Gastrocnemius medialis (tissue), 4 donors: ENCODE measurements around the gene PHKB. TPM values are rescaled to one million over a fixed set of nuclear protein-coding genes. Genes with fewer than 3 reads are reported as not detected.

ENCODE experiments used
- ATAC-seq, 2 donors: fragments of 150-250 bp; one replicate each; pipeline ENCODE4 v1.9.1; 2016
- DNase-seq, 2 donors: peaks; one replicate each; pipeline ENCODE4 v3.0.0-alpha.2; 2019
- H3K27ac ChIP-seq, 4 donors: fragments of 200-600 bp; sonication (generic); 1 replicate in 1 of 4; 2 replicates in 3 of 4; pipeline ENCODE4 v1.5.1; 2016 to 2018; ENCODE audit warnings: mild to moderate bottlenecking in 2 of 4, moderate library complexity in 1 of 4
- H3K27me3 ChIP-seq, 3 donors: fragments of 200-600 bp; sonication (generic) in 2 of 3; 1 replicate in 1 of 3; 2 replicates in 2 of 3; pipeline versions ENCODE4 v1.5.1 to v1.6.0; 2016 to 2019; ENCODE audit warnings: mild to moderate bottlenecking in 1 of 3, moderate library complexity in 1 of 3
- H3K36me3 ChIP-seq, 2 donors: fragments of 200-600 bp; sonication (generic) in 1 of 2; one replicate each; pipeline ENCODE4 v1.5.1; 2017 to 2018
- H3K4me1 ChIP-seq, 2 donors: fragments of 200-600 bp; sonication (generic) in 1 of 2; one replicate each; pipeline ENCODE4 v1.5.1; 2016 to 2017; ENCODE audit warnings: mild to moderate bottlenecking in 2 of 2
- H3K4me3 ChIP-seq, 4 donors: fragments of 200-600 bp; sonication (generic) in 3 of 4; 1 replicate in 1 of 4; 2 replicates in 3 of 4; pipeline ENCODE4 v1.5.1; 2016 to 2019; ENCODE audit warnings: mild to moderate bottlenecking in 2 of 4
- H3K9me3 ChIP-seq, 3 donors: fragments of 200-600 bp; sonication (generic) in 2 of 3; 1 replicate in 1 of 3; 2 replicates in 2 of 3; pipeline ENCODE4 v1.5.1; 2016 to 2019
- POLR2A ChIP-seq, 2 donors: fragments of 450-650 bp; IDR thresholded peaks; one replicate each; pipeline ENCODE4 v1.6.1; 2017; ENCODE audit warnings: antibody characterized with exemption in 2 of 2, mild to moderate bottlenecking in 2 of 2, moderate library complexity in 2 of 2
- in situ Hi-C, 4 donors: fragments of 200-750 bp; cut with MboI; loops; one replicate each; pipeline versions ENCODE4 v1.15.0 to v1.8.0; 2017; ENCODE audit warnings: low sequenced_read_pairs in 4 of 4
- intact Hi-C: fragments of 100-400 bp; cut with DNase I; formaldehyde crosslinking; loops from one replicate; pipeline ENCODE4 v1.15.1; 2023; ENCODE audit warnings: low total_unique reads
- total RNA-seq, 4 donors: library from RNA; depleted of rRNA; stranded (reverse); fragments of >200 nt; gene quantifications; one replicate each; pipeline versions ENCODE4 v1.1.0 to v1.2.3, GENCODE V29; 2016
- TF ChIP-seq, protein P1 (sequence below), 5 experiments: fragments of 450-650 bp in 3 of 5; fragments of 200-600 bp in 2 of 5; sonication (generic) in 2 of 5; IDR thresholded peaks in 4 of 5; conservative IDR thresholded peaks in 1 of 5; 1 replicate in 4 of 5; 2 replicates in 1 of 5; pipeline ENCODE4 v1.5.1; 2016 to 2019; ENCODE audit warnings: antibody characterized with exemption in 5 of 5, mild to moderate bottlenecking in 3 of 5, moderate library complexity in 3 of 5

The PHKB gene
- total RNA-seq, 4 donors from 2014 or later: 61.0 to 91.6 (median 79.8) TPM

- no peak overlapping the region for H3K27ac ChIP-seq
- H3K4me1 ChIP-seq: peaks cover 0 to 3% of the 10 kb centered on the region in 2 donors
- H3K27me3 ChIP-seq: no peaks in the 10 kb centered on the region
- no peak for DNase-seq
- peaks cover 0 to 16% of the 10 kb centered on the region in 2 donors for H3K36me3 ChIP-seq
- TF ChIP-seq, protein P1, sequence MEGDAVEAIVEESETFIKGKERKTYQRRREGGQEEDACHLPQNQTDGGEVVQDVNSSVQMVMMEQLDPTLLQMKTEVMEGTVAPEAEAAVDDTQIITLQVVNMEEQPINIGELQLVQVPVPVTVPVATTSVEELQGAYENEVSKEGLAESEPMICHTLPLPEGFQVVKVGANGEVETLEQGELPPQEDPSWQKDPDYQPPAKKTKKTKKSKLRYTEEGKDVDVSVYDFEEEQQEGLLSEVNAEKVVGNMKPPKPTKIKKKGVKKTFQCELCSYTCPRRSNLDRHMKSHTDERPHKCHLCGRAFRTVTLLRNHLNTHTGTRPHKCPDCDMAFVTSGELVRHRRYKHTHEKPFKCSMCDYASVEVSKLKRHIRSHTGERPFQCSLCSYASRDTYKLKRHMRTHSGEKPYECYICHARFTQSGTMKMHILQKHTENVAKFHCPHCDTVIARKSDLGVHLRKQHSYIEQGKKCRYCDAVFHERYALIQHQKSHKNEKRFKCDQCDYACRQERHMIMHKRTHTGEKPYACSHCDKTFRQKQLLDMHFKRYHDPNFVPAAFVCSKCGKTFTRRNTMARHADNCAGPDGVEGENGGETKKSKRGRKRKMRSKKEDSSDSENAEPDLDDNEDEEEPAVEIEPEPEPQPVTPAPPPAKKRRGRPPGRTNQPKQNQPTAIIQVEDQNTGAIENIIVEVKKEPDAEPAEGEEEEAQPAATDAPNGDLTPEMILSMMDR (IDR thresholded peaks at IDR 0.05 in 4 of 5, conservative IDR thresholded peaks at IDR 0.05 in 1 of 5): no peak
- no peak for TF ChIP-seq POLR2A (IDR thresholded peaks at IDR 0.05)
- no peak overlapping the region for H3K4me3 ChIP-seq
- H3K9me3 ChIP-seq: no peaks in the 10 kb centered on the region
- intact Hi-C loops (no loop called here), in situ Hi-C loops (no loop called here)
- no peak for ATAC-seq
These were observed 175.5 kb downstream of the PHKB start for GRCh38 chr16:47636501-47637099.

DNA sequence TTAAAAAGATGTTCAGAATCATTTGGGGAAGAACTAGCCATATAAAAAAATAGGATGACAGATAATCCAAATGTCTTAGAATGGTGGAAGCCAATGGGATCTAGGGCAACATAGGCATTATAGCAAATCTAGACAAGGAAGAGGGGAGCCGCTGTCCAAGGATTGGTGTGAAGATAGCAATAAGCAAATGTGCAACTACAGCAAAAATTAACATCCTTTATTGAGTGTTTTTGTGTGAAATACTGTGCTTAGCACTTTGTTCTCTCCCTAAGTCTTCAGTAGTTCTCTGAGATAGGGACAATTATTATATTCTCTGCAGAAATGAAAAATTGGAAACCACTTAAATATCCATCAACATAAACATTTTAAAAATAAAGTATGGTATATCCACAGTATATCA is 177.0 kb downstream of the PHKB start:
- DNase-seq (no peak), ATAC-seq (no peak)
- intact Hi-C loops: no loop called here
- H3K36me3 ChIP-seq: peaks cover 0 to 16% of the 10 kb centered on the region in 2 donors
- H3K4me3 ChIP-seq: no peak overlapping the region
- no peaks in the 10 kb centered on the region for H3K9me3 ChIP-seq
- no peaks in the 10 kb centered on the region for H3K4me1 ChIP-seq
- in situ Hi-C loops: no loop called here
- no peaks in the 10 kb centered on the region for H3K27me3 ChIP-seq
- TF ChIP-seq POLR2A (IDR thresholded peaks at IDR 0.05): no peak
- no peak overlapping the region for H3K27ac ChIP-seq

DNA sequence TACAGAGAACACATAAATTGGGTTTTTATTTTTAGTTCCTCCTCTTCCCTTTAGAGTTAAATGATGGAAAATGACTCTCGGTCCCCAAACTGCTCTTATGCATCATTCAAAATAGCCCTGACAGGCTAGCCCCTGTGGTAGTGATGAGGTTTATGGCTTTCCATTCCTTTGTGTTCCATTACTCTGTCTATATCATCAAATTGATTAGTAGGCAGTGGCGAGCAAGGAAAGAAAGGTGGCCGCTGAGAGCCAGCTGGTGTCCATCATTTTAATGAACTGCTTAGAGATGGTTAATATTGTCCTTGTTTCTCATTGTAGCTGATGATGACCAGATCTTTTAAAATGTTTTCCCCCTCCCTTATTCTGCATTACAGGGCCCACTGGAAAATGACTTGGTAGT is 179.5 kb downstream of the PHKB start:
- H3K27ac ChIP-seq: no peak overlapping the region
- no peak for DNase-seq
- in situ Hi-C loops: no loop called here
- no peaks in the 10 kb centered on the region for H3K27me3 ChIP-seq
- H3K9me3 ChIP-seq: no peaks in the 10 kb centered on the region
- TF ChIP-seq POLR2A (IDR thresholded peaks at IDR 0.05): no peak
- TF ChIP-seq, protein P1 (IDR thresholded peaks at IDR 0.05 in 4 of 5, conservative IDR thresholded peaks at IDR 0.05 in 1 of 5): no peak
- H3K4me3 ChIP-seq: no peak overlapping the region
- H3K4me1 ChIP-seq: peaks cover 13% of the 10 kb centered on the region in 2 donors
- peaks cover 0 to 10% of the 10 kb centered on the region in 2 donors for H3K36me3 ChIP-seq
- intact Hi-C loops: loop anchor here (10.0 kb wide), 1 partner anchor 146 kb away; no protein-coding TSS in a partner anchor
- ATAC-seq: no peak

DNA sequence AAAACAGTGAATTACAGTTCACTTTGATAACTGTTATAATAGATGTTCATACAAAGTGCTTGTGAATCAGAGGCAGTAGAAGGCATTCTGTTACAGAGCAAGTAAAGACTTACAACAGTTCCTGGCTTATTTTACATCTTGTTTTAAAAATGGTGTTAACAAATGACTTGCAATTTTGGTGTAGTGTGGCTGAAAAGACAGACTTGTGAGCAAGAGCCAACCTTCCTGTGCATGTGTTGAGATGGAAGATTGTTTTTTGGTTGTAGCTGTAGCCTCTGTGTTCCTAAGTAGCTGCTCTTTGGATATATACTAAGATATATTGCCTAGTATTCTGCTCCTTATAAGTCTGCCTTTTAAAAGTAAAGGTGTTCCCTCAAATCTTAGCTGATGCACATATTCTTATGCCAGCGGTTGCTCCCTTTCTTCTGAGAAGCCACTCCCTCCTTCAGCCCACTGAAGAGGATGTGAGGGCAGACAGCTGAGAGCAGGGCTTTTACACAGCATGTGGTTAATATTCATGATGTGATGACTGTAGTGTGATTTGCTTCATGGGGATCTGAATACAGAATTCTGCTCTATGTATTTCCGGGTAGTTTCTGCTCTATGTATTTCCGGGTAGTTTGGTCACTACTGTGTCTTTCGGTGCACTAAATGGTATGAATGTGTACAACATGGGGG is 182.3 kb downstream of the PHKB start:
- Histone ChIP-seq H3K27me3 (no peaks in the 10 kb centered on the region), H3K27ac (peak overlapping the region in 1 of 4 donors; percentile 3), H3K4me1 (peaks cover 13% of the 10 kb centered on the region in 2 donors), H3K36me3 (peaks cover 0 to under 1% of the 10 kb centered on the region in 2 donors), H3K9me3 (no peaks in the 10 kb centered on the region), H3K4me3 (no peak overlapping the region)
- TF ChIP-seq POLR2A (IDR thresholded peaks at IDR 0.05): no peak
- TF ChIP-seq, protein P1 (IDR thresholded peaks at IDR 0.05 in 4 of 5, conservative IDR thresholded peaks at IDR 0.05 in 1 of 5): no peak
- ATAC-seq: no peak
- in situ Hi-C loops (no loop called here), intact Hi-C loops (loop anchor here (10.0 kb wide), 1 partner anchor 149 kb away; no protein-coding TSS in a partner anchor)
- no peak for DNase-seq

GRCh38 chr16:47644166-47644565 is 183.0 kb downstream of the PHKB start:
- Histone ChIP-seq H3K36me3 (peaks cover 0 to 8% of the 10 kb centered on the region in 2 donors), H3K4me1 (peaks cover 13% of the 10 kb centered on the region in 2 donors), H3K27ac (peak overlapping the region in 2 of 4 donors; percentile 20 to 42), H3K9me3 (no peaks in the 10 kb centered on the region), H3K4me3 (no peak overlapping the region), H3K27me3 (no peaks in the 10 kb centered on the region)
- DNase-seq: no peak
- in situ Hi-C loops (no loop called here), intact Hi-C loops (loop anchor here (10.0 kb wide), 1 partner anchor 149 kb away; no protein-coding TSS in a partner anchor)
- no peak for ATAC-seq
- TF ChIP-seq, protein P1 (IDR thresholded peaks at IDR 0.05 in 4 of 5, conservative IDR thresholded peaks at IDR 0.05 in 1 of 5): no peak
- TF ChIP-seq POLR2A (IDR thresholded peaks at IDR 0.05): no peak
